HL-60 (cell line): ENCODE data around the gene ANKEF1.

Experiments used
- CTCF ChIP-seq: IDR thresholded peaks from one replicate; pipeline ENCODE4 v1.5.1; 2011; ENCODE audit warnings: low read length, control low read depth, inconsistent platforms; ENCODE audit not compliant: insufficient read depth
- GABPA ChIP-seq: IDR thresholded peaks from 2 replicates; pipeline ENCODE4 v1.6.1; 2012; ENCODE audit warnings: low read depth
- POLR2AphosphoS5 ChIP-seq: IDR thresholded peaks from 2 replicates; pipeline ENCODE4 v1.6.1; 2012; ENCODE audit warnings: low read depth
- SPI1 ChIP-seq: IDR thresholded peaks from 2 replicates; pipeline ENCODE4 v1.6.1; 2012; ENCODE audit warnings: low read depth, mild to moderate bottlenecking, borderline replicate concordance
- TF ChIP-seq, protein P1 (sequence below): IDR thresholded peaks from 2 replicates; pipeline ENCODE4 v1.6.1; 2012; ENCODE audit warnings: low read depth; ENCODE audit not compliant: insufficient replicate concordance

GRCh38 chr20:10079964-10080363, 45.2 kb downstream of the ANKEF1 start:
- TF ChIP-seq CTCF: no peak
- TF ChIP-seq GABPA: no peak
- TF ChIP-seq POLR2AphosphoS5: no peak
- TF ChIP-seq, protein P1, sequence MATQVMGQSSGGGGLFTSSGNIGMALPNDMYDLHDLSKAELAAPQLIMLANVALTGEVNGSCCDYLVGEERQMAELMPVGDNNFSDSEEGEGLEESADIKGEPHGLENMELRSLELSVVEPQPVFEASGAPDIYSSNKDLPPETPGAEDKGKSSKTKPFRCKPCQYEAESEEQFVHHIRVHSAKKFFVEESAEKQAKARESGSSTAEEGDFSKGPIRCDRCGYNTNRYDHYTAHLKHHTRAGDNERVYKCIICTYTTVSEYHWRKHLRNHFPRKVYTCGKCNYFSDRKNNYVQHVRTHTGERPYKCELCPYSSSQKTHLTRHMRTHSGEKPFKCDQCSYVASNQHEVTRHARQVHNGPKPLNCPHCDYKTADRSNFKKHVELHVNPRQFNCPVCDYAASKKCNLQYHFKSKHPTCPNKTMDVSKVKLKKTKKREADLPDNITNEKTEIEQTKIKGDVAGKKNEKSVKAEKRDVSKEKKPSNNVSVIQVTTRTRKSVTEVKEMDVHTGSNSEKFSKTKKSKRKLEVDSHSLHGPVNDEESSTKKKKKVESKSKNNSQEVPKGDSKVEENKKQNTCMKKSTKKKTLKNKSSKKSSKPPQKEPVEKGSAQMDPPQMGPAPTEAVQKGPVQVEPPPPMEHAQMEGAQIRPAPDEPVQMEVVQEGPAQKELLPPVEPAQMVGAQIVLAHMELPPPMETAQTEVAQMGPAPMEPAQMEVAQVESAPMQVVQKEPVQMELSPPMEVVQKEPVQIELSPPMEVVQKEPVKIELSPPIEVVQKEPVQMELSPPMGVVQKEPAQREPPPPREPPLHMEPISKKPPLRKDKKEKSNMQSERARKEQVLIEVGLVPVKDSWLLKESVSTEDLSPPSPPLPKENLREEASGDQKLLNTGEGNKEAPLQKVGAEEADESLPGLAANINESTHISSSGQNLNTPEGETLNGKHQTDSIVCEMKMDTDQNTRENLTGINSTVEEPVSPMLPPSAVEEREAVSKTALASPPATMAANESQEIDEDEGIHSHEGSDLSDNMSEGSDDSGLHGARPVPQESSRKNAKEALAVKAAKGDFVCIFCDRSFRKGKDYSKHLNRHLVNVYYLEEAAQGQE: no peak
- no peak for TF ChIP-seq SPI1
